BE2C (cell line): ENCODE measurements around the gene BIRC6.
"Not testable (repeated sequence)": the region's sequence is repeated elsewhere in the genome, so short reads cannot be mapped to it uniquely, and the experiment has no call there.

Source experiments
- DNase-seq: peaks from one replicate; pipeline ENCODE4 v3.0.0-alpha.2; 2020
- H3K27me3 ChIP-seq: fragments of 250-450 bp; sonication (Bioruptor Pico); 2 replicates; pipeline ENCODE4 v1.5.1; 2020; ENCODE audit warnings: mild to moderate bottlenecking
- H3K36me3 ChIP-seq: fragments of 250-450 bp; sonication (Bioruptor Pico); 2 replicates; pipeline ENCODE4 v1.5.1; 2020; ENCODE audit warnings: mild to moderate bottlenecking
- H3K4me1 ChIP-seq: fragments of 250-450 bp; sonication (Bioruptor Pico); 2 replicates; pipeline ENCODE4 v1.5.1; 2020
- H3K4me3 ChIP-seq: 2 replicates; pipeline ENCODE4 v1.5.1; 2011; ENCODE audit warnings: low read depth, low read length
- H3K9me3 ChIP-seq: fragments of 250-450 bp; sonication (Bioruptor Pico); 2 replicates; pipeline ENCODE4 v1.5.1; 2020
- TF ChIP-seq, protein P1 (sequence below): IDR thresholded peaks from 2 replicates; pipeline ENCODE4 v1.5.1; 2012; ENCODE audit warnings: mild to moderate bottlenecking, low read depth, low read length

The BIRC6 gene

DNA sequence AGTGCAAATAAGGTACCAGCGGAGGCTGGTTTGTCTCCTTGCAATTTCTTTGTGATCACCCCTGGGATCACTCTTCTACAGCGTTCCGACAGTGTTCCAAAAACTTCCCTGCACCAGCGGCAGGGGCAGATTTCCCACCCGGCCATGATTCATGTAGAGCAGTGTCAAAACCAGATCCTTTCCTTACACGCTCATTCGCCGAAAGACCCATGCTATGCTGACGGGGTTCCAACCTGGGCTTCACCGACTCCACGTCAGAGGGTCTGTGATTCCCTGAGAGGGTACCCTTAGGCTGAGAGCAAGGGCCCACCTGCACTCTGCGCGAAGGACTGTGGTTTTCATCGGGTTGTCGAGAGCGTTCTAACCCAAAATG is 270.6 kb downstream of the BIRC6 start:
- Histone ChIP-seq H3K4me3 (peak overlapping the region; percentile 98), H3K36me3 (peaks cover 3% of the 10 kb centered on the region; the same call in 1 of the 2 replicates), H3K27me3 (no peaks in the 10 kb centered on the region), H3K9me3 (no peaks in the 10 kb centered on the region), H3K4me1 (no peaks in the 10 kb centered on the region)
- TF ChIP-seq, protein P1, sequence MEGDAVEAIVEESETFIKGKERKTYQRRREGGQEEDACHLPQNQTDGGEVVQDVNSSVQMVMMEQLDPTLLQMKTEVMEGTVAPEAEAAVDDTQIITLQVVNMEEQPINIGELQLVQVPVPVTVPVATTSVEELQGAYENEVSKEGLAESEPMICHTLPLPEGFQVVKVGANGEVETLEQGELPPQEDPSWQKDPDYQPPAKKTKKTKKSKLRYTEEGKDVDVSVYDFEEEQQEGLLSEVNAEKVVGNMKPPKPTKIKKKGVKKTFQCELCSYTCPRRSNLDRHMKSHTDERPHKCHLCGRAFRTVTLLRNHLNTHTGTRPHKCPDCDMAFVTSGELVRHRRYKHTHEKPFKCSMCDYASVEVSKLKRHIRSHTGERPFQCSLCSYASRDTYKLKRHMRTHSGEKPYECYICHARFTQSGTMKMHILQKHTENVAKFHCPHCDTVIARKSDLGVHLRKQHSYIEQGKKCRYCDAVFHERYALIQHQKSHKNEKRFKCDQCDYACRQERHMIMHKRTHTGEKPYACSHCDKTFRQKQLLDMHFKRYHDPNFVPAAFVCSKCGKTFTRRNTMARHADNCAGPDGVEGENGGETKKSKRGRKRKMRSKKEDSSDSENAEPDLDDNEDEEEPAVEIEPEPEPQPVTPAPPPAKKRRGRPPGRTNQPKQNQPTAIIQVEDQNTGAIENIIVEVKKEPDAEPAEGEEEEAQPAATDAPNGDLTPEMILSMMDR: no peak
- DNase-seq: peak; percentile 19

DNA sequence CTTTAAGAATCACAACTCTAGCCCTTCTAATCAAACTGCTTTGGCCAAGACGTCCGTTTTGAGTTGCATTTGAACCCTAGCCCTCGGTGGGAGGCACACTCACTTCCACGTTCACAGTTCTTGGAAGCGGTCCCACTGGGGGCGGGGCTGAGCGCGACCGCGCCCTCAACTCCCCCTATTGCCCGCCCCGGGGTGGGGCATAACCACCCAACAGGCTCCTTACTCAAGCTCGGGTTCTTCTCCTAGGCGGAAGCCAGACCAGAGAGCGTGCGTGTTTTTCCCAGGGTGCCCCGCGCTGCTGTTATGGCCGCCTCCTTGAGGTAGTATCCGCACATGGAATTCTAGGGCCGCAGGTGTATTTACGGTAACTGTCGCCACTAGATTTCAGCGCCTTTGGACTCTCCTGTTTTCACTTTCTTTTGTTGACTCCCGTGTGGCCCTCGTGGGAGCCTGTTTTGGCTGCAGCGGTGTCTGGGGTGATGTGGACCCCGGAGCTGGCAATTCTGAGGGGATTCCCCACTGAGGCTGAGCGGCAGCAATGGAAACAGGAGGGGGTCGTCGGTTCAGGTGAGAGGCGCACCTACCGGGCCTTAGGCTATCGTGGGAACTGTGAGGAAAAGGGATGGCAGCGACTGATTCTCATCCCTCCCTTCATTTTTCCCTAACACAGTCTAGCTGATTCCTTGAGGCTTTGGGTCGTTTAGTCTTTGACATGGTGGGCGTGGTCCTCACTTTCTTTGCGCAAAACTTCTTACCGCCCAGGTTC is 271.2 kb downstream of the BIRC6 start, which contains the start of gene TTC27:
TTC27 (plus strand) TSS at position 237 of the 766 bp plus-strand sequence; CDS start at position 480, 243 bp downstream.
- Histone ChIP-seq H3K27me3 (no peaks in the 10 kb centered on the region), H3K9me3 (no peaks in the 10 kb centered on the region), H3K4me3 (peak within 1 kb of the TSS; percentile 98), H3K36me3 (peaks cover 3% of the 10 kb centered on the region; the same call in 1 of the 2 replicates), H3K4me1 (no peaks in the 10 kb centered on the region)
- peak; percentile 96 for DNase-seq
- TF ChIP-seq, protein P1: no peak; the same call in 1 of the 2 replicates

GRCh38 chr2:32632089-32632488 is 275.3 kb downstream of the BIRC6 start:
- Histone ChIP-seq H3K27me3 (no peaks in the 10 kb centered on the region), H3K4me1 (no peaks in the 10 kb centered on the region), H3K4me3 (no peak overlapping the region), H3K36me3 (peaks cover 7% of the 10 kb centered on the region; the same call in 1 of the 2 replicates), H3K9me3 (no peaks in the 10 kb centered on the region)
- DNase-seq: no peak
- TF ChIP-seq, protein P1: no peak

DNA sequence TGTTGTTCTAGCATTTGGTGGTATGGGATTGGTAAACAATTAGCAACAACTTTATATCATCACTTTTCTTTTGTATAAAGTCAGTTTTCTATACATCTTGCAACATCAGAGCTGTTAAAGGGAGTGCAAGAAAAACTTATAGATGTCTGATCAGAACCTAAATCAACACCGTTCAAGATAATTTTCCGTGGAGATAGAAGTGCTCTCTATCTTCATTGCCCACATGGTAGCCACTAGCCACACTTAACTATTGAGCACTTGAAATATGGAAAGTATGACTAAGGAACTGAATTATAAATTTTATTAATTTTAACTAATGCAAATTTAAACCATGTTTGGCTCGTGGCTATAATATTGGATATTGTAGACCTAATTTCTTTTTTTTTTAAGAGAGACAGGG is 276.2 kb downstream of the BIRC6 start:
- DNase-seq: no peak
- H3K36me3 ChIP-seq: peaks cover 7% of the 10 kb centered on the region; the same call in 1 of the 2 replicates
- no peak overlapping the region for H3K4me3 ChIP-seq
- TF ChIP-seq, protein P1: no peak
- H3K27me3 ChIP-seq: no peaks in the 10 kb centered on the region
- no peaks in the 10 kb centered on the region for H3K9me3 ChIP-seq
- no peaks in the 10 kb centered on the region for H3K4me1 ChIP-seq

- not testable (repeated sequence) for H3K4me1 ChIP-seq, H3K4me3 ChIP-seq, H3K27me3 ChIP-seq, H3K9me3 ChIP-seq, DNase-seq
- H3K36me3 ChIP-seq: peaks cover 20% of the 10 kb centered on the region; the same call in 1 of the 2 replicates
These were observed 281.7 kb downstream of the BIRC6 start for GRCh38 chr2:32638548-32638947.

DNA sequence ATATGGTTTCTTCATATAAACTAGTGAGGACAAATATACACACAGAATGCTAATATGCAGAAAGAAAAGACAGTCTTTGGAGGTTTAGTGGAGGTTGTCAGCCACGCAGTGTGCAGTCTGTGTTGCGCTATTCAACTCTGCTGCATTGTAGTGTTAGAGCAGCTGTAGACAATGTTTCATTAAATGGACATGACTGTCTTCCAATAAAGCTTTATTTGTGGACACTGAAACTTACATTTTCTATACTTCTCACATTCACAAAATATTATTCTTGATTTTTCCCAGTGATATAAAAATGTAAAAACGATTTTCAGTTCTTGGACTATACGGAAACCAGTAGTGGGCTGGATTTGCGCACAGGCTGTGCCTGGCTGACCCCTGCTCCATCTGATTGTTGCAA is 284.4 kb downstream of the BIRC6 start:
- Histone ChIP-seq H3K9me3 (no peaks in the 10 kb centered on the region), H3K27me3 (no peaks in the 10 kb centered on the region), H3K36me3 (peaks cover 12% of the 10 kb centered on the region; the same call in 1 of the 2 replicates), H3K4me3 (no peak overlapping the region), H3K4me1 (no peaks in the 10 kb centered on the region)
- no peak for DNase-seq
- TF ChIP-seq, protein P1: no peak
